ENCODE results near the gene OR52D1. TPM values are rescaled to one million over a fixed set of nuclear protein-coding genes. Genes with fewer than 3 reads are reported as not detected.

Gene OR52D1
- total RNA-seq, 2 donors from 2014 or later, result not detected

DNA sequence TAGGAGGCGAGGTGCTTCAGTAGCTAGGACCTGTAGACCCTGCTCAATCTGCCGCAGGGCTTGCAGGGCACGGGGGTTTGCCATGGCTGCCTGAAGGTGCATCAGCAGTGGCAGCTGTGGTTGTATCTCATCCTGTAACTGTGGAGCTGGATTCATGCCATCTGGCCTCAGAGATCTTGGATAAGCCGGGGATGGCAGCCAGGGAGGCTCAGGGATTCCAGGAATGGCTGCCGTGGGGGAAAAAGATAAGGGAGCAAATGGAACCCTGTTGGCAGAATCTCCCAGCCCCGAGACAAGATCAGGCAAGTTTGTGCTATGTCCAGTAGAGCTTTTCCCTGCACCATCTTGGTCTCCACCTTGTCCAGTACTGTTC lies 19.4 kb downstream of the OR52D1 start:
- Histone ChIP-seq H3K9ac (ENCODE audit: extremely low read depth, low read length, poor library complexity, severe bottlenecking) (no peak overlapping the region), H3K4me1 (ENCODE audit: control insufficient read depth, insufficient read depth, low read length) (no peaks in the 10 kb centered on the region), H3K4me3 (ENCODE audit: low read length) (no peak overlapping the region), H3K36me3 (ENCODE audit: control insufficient read depth, insufficient read depth, low read length) (no peaks in the 10 kb centered on the region), H3K27ac (ENCODE audit: low read depth, low read length) (no peak overlapping the region), H3K27me3 (ENCODE audit: control insufficient read depth, insufficient read depth, low read length, poor library complexity, severe bottlenecking) (no peaks in the 10 kb centered on the region), H3K9me3 (ENCODE audit: control insufficient read depth, low read length) (no peaks in the 10 kb centered on the region)
- no peaks in the 10 kb centered on the region for H3K4me1 Mint-ChIP-seq
- no peak overlapping the region for H3K4me3 Mint-ChIP-seq
- no peaks in the 10 kb centered on the region for H3K9me3 Mint-ChIP-seq
- DNase-seq, result no peak
- H3K36me3 Mint-ChIP-seq (ENCODE audit: low read depth), result no peaks in the 10 kb centered on the region
- H3K27ac Mint-ChIP-seq, result no peak overlapping the region
- no peak for TF ChIP-seq CTCF (conservative IDR thresholded peaks at IDR 0.05)
- WGBS, 2 experiments (ENCODE audit: insufficient coverage in 1 of 2, insufficient read length in 1 of 2), result 93 to 97% methylated on average over 6 of the region's 6 CpGs
- no peaks in the 10 kb centered on the region for H3K27me3 Mint-ChIP-seq (ENCODE audit: insufficient read depth)

- H3K36me3 Mint-ChIP-seq (ENCODE audit: low read depth), result no peaks in the 10 kb centered on the region
- Histone ChIP-seq H3K27ac (ENCODE audit: low read depth, low read length) (no peak overlapping the region), H3K4me1 (ENCODE audit: control insufficient read depth, insufficient read depth, low read length) (no peaks in the 10 kb centered on the region), H3K9ac (ENCODE audit: extremely low read depth, low read length, poor library complexity, severe bottlenecking) (no peak overlapping the region), H3K36me3 (ENCODE audit: control insufficient read depth, insufficient read depth, low read length) (no peaks in the 10 kb centered on the region), H3K4me3 (ENCODE audit: low read length) (no peak overlapping the region), H3K9me3 (ENCODE audit: control insufficient read depth, low read length) (no peaks in the 10 kb centered on the region), H3K27me3 (ENCODE audit: control insufficient read depth, insufficient read depth, low read length, poor library complexity, severe bottlenecking) (no peaks in the 10 kb centered on the region)
- no peak for DNase-seq
- no peak overlapping the region for H3K27ac Mint-ChIP-seq
- H3K4me3 Mint-ChIP-seq, result no peak overlapping the region
- no peak for TF ChIP-seq CTCF (conservative IDR thresholded peaks at IDR 0.05)
- H3K4me1 Mint-ChIP-seq, result no peaks in the 10 kb centered on the region
- 94 to 98% methylated on average over 8 of the region's 8 CpGs for WGBS, 2 experiments (ENCODE audit: insufficient coverage in 1 of 2, insufficient read length in 1 of 2)
- no peaks in the 10 kb centered on the region for H3K9me3 Mint-ChIP-seq
- H3K27me3 Mint-ChIP-seq (ENCODE audit: insufficient read depth), result no peaks in the 10 kb centered on the region
These were observed 20.1 kb downstream of the OR52D1 start for GRCh38 chr11:5508605-5509004.

DNA sequence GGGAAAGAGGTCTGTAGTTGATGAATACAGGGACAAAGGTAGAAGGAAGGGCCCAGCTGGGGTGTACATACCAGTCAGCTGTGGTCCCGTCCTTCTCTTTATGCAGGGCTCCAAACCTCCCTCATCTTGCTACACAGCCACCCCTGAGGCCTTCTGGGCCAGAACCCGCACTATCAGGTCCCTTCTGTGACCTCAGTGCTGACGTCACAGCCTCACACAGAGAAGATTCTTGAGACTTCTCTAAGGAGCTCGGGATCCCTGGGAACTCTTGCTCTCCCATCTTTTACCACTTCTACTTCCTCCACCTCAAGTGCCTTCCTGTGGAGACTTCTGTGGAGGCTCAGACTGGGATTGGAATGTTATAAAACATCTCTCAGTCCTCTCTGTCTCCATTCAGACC lies 21.3 kb downstream of the OR52D1 start, which contains the start of gene UBQLN3:
UBQLN3 (minus strand) TSS at position 155 of the 400 bp plus-strand sequence. CDS start 399 bp downstream, outside the sequence.
- Histone ChIP-seq H3K4me3 (ENCODE audit: low read length) (no peak within 1 kb of the TSS), H3K4me1 (ENCODE audit: control insufficient read depth, insufficient read depth, low read length) (no peaks in the 10 kb centered on the region), H3K27me3 (ENCODE audit: control insufficient read depth, insufficient read depth, low read length, poor library complexity, severe bottlenecking) (no peaks in the 10 kb centered on the region), H3K9ac (ENCODE audit: extremely low read depth, low read length, poor library complexity, severe bottlenecking) (no peak within 1 kb of the TSS), H3K9me3 (ENCODE audit: control insufficient read depth, low read length) (no peaks in the 10 kb centered on the region), H3K36me3 (ENCODE audit: control insufficient read depth, insufficient read depth, low read length) (no peaks in the 10 kb centered on the region), H3K27ac (ENCODE audit: low read depth, low read length) (no peak within 1 kb of the TSS)
- H3K27ac Mint-ChIP-seq, result no peak within 1 kb of the TSS
- no peak for DNase-seq
- WGBS, 2 experiments (ENCODE audit: insufficient coverage in 1 of 2, insufficient read length in 1 of 2), result 92 to 100% methylated on average over 2 to 4 of the region's 4 CpGs
- no peaks in the 10 kb centered on the region for H3K4me1 Mint-ChIP-seq
- H3K9me3 Mint-ChIP-seq, result no peaks in the 10 kb centered on the region
- H3K4me3 Mint-ChIP-seq, result no peak within 1 kb of the TSS
- TF ChIP-seq CTCF (conservative IDR thresholded peaks at IDR 0.05), result no peak
- H3K27me3 Mint-ChIP-seq (ENCODE audit: insufficient read depth), result no peaks in the 10 kb centered on the region
- H3K36me3 Mint-ChIP-seq (ENCODE audit: low read depth), result no peaks in the 10 kb centered on the region
